BLaER1 (cell line): ENCODE data around the gene LAMTOR4.
A peak's percentile ranks its signal among the peaks of the same experiment; 100 is the strongest.
"Not testable (repeated sequence)": the region's sequence is repeated elsewhere in the genome, so short reads cannot be mapped to it uniquely, and the experiment has no call there.

Source experiments
- H3K27ac ChIP-seq: shearing (Covaris generic); formaldehyde crosslinking; 2 replicates; pipeline ENCODE4 v1.8.1; 2022
- H3K27me3 ChIP-seq: shearing (Covaris generic); formaldehyde crosslinking; 2 replicates; pipeline ENCODE4 v1.8.1; 2022
- H3K36me3 ChIP-seq: shearing (Covaris generic); formaldehyde crosslinking; 2 replicates; pipeline ENCODE4 v1.8.1; 2022
- H3K4me1 ChIP-seq: shearing (Covaris generic); formaldehyde crosslinking; 2 replicates; pipeline ENCODE4 v1.8.1; 2022
- H3K4me2 ChIP-seq: shearing (Covaris generic); formaldehyde crosslinking; 2 replicates; pipeline ENCODE4 v1.8.1; 2022
- H3K4me3 ChIP-seq: shearing (Covaris generic); formaldehyde crosslinking; 2 replicates; pipeline ENCODE4 v1.8.1; 2022
- H3K9ac ChIP-seq: shearing (Covaris generic); formaldehyde crosslinking; 2 replicates; pipeline ENCODE4 v1.8.1; 2022
- H3K9me3 ChIP-seq: shearing (Covaris generic); formaldehyde crosslinking; 2 replicates; pipeline ENCODE4 v1.8.1; 2022
- H4K20me1 ChIP-seq: shearing (Covaris generic); formaldehyde crosslinking; 2 replicates; pipeline ENCODE4 v1.8.1; 2022
- Cebpa-rat ChIP-seq: shearing (Covaris generic); IDR thresholded peaks from 2 replicates; pipeline ENCODE4 v1.8.1; 2022

Gene LAMTOR4

DNA sequence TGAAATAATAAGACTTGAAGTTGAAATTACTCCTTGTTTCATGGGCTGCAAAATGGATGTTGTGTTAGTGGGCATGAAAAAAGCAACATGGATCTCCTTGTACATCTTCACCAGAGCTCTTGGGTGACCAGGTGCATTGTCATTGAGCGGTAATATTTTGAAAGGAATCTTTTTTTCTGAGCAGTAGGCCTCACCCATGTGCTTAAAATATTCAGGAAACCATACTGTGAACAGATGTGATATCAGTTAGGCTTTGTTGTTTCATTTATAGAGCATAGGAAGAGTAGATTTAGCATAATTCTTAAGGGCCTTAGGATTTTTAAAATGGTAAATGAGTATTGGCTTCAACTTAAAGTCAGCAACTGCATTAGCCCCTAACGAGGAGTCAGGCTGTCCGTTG lies 44.3 kb downstream of the LAMTOR4 start:
- Histone ChIP-seq H3K9me3 (no peaks in the 10 kb centered on the region), H4K20me1 (no peaks in the 10 kb centered on the region), H3K36me3 (no peaks in the 10 kb centered on the region), H3K27me3 (no peaks in the 10 kb centered on the region), H3K4me1 (peaks cover 77% of the 10 kb centered on the region), H3K4me3 (0 out of 2 replicates have a peak overlapping the region, but pooled peaks have one; percentile 39), H3K4me2 (peak overlapping the region; percentile 82), H3K27ac (peak overlapping the region; percentile 89), H3K9ac (peak overlapping the region; percentile 70; the same call in 1 of the 2 replicates)
- no peak for TF ChIP-seq Cebpa-rat

DNA sequence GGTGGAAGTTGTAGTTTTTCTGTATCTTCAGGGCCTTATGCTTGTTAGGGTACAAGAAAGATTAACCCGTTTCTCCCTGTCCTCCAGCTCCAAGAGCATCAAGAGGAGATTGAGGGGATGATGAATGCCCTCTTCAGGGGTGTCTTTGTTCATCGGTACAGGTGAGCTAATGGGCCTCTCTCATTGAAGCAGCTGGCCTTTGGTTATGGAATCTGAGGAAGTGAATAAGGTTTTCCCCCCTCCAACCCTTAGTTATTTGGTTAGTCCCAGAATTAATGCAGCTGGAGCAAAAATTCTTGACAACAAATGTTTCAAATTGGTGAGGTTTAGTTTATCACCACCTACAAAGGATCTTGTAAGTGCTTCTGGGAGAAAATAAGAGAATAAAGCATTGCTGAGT lies 46.5 kb downstream of the LAMTOR4 start:
- no peak overlapping the region for H3K27ac ChIP-seq
- H3K9ac ChIP-seq, result no peak overlapping the region
- H3K36me3 ChIP-seq, result no peaks in the 10 kb centered on the region
- H3K4me3 ChIP-seq, result no peak overlapping the region
- H3K4me2 ChIP-seq, result peak overlapping the region; percentile 82; the same call in 1 of the 2 replicates
- H3K9me3 ChIP-seq, result no peaks in the 10 kb centered on the region
- TF ChIP-seq Cebpa-rat, result no peak
- no peaks in the 10 kb centered on the region for H3K27me3 ChIP-seq
- peaks cover 83% of the 10 kb centered on the region for H3K4me1 ChIP-seq
- no peaks in the 10 kb centered on the region for H4K20me1 ChIP-seq

DNA sequence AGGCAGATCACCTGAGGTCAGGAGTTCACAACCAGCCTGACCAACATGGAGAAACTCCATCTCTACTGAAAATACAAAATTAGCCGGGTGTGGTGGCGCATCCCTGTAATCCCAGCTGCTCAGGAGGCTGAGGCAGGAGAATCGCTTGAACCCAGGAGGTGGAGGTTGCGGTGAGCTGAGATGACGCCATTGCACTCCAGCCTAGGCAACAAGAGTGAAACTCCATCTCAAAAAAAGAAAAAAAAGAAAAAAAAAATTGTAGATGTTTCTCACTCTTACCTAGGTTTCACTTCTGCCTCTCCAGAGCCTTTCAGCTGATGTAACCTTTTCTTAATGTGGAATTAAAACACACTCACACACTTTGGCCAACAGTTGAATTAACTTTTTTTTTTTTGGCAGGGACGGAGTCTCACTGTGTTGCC lies 47.2 kb downstream of the LAMTOR4 start:
- H3K9ac ChIP-seq, H3K27ac ChIP-seq, H3K27me3 ChIP-seq, H4K20me1 ChIP-seq, H3K36me3 ChIP-seq, H3K4me3 ChIP-seq, H3K9me3 ChIP-seq: not testable (repeated sequence)
- peak overlapping the region; percentile 82; the same call in 1 of the 2 replicates for H3K4me2 ChIP-seq
- peaks cover 83% of the 10 kb centered on the region for H3K4me1 ChIP-seq

DNA sequence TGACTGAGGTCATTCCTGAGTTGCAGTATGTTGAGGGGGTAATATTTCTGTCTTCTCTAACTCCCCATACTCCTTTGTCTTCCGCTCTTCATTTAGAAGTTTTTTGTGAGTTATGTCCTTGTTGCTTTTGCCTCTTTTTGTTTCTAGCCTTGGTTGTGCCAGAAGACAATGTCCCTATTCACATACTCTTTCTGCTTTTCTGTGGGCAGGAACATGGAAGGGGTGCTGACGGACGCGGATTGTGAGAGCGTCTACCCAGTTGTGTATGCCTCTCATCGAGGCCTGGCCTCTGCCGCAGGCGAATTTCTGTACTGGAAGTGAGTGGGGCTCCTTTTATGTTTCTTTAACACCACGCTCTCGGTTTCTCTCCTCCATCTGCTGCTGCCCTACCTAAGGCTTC lies 49.5 kb downstream of the LAMTOR4 start:
- Histone ChIP-seq H3K36me3 (no peaks in the 10 kb centered on the region), H3K4me2 (peak overlapping the region; percentile 82), H3K4me3 (no peak overlapping the region), H3K27me3 (no peaks in the 10 kb centered on the region), H3K4me1 (peaks cover 67% of the 10 kb centered on the region), H4K20me1 (no peaks in the 10 kb centered on the region), H3K9ac (no peak overlapping the region), H3K9me3 (no peaks in the 10 kb centered on the region), H3K27ac (no peak overlapping the region)
- no peak for TF ChIP-seq Cebpa-rat

DNA sequence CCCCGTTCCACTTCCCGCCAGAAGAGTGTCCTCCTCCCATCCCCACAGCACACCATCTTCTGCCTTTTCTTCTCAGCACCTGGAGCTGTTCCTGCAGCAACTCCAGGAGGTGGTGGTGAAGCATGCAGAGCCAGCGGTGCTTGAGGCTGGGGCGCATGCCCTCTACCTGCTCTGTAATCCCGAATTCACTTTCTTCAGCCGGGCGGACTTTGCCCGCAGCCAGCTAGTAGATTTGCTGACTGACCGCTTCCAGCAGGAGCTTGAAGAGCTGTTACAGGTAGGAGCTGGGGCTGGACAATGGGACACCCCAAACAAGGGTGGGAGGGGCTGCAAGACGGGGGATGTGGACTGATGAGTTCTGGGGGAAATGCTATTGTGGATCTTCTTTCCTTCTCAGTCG lies 52.0 kb downstream of the LAMTOR4 start:
- TF ChIP-seq Cebpa-rat, result no peak
- Histone ChIP-seq H3K9ac (no peak overlapping the region), H3K4me3 (no peak overlapping the region), H3K4me2 (peak overlapping the region; percentile 82), H3K27ac (no peak overlapping the region), H3K9me3 (no peaks in the 10 kb centered on the region), H4K20me1 (no peaks in the 10 kb centered on the region), H3K4me1 (peaks cover 57% of the 10 kb centered on the region), H3K27me3 (no peaks in the 10 kb centered on the region), H3K36me3 (no peaks in the 10 kb centered on the region)
